Endothelial cell of umbilical vein (primary cell): ENCODE measurements around the gene DCLK1.

ENCODE experiments used
- FOS ChIP-seq: IDR thresholded peaks from 2 replicates; pipeline ENCODE4 v1.6.1; 2011; ENCODE audit warnings: mild to moderate bottlenecking, low read length, moderate library complexity, borderline replicate concordance; ENCODE audit not compliant: insufficient read depth
- TF ChIP-seq, protein P1 (sequence below), 2 donors: IDR thresholded peaks; 1 replicate in 1 of 2; 2 replicates in 1 of 2; pipeline ENCODE4 v1.5.1; 2011; ENCODE audit warnings: low read length in 2 of 2, mild to moderate bottlenecking in 2 of 2, moderate library complexity in 2 of 2, control low read depth in 1 of 2, inconsistent platforms in 1 of 2, low read depth in 1 of 2; ENCODE audit not compliant: insufficient read depth in 1 of 2; ENCODE audit errors: extremely low read depth in 1 of 2

DNA sequence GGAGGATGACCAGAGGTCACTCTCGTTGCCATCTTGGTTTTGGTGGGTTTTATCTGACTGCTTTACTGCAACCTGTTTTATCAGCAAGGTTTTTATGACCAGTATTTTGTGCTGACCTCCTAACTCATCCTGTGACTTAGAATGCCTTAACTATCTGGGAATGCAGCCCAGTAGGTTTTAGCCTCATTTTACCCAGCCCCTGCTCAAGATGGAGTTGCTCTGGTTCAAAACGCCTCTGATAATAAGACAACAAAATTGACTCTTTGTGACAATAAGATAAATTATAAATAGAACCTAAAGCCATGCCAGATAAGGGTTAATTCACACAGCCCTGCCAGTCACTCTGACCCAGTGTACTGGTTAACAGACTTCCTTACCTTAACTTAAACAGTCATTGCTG lies 387.0 kb downstream of the DCLK1 start:
- TF ChIP-seq, protein P1, sequence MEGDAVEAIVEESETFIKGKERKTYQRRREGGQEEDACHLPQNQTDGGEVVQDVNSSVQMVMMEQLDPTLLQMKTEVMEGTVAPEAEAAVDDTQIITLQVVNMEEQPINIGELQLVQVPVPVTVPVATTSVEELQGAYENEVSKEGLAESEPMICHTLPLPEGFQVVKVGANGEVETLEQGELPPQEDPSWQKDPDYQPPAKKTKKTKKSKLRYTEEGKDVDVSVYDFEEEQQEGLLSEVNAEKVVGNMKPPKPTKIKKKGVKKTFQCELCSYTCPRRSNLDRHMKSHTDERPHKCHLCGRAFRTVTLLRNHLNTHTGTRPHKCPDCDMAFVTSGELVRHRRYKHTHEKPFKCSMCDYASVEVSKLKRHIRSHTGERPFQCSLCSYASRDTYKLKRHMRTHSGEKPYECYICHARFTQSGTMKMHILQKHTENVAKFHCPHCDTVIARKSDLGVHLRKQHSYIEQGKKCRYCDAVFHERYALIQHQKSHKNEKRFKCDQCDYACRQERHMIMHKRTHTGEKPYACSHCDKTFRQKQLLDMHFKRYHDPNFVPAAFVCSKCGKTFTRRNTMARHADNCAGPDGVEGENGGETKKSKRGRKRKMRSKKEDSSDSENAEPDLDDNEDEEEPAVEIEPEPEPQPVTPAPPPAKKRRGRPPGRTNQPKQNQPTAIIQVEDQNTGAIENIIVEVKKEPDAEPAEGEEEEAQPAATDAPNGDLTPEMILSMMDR (IDR thresholded peaks at IDR 0.05; ENCODE audit: extremely low read depth in 1 of 2, insufficient read depth in 1 of 2, low read depth in 1 of 2, low read length in 2 of 2): no peak
- TF ChIP-seq FOS: no peak
